HG03558 (cell line): ENCODE data around the gene MDK.
A peak's percentile ranks its signal among the peaks of the same experiment; 100 is the strongest.

Source experiments
- ATAC-seq: cut with Tn5 transposase; IDR thresholded peaks from one replicate; pipeline ENCODE4 v1.9.1; 2021; ENCODE audit warnings: moderate number of reproducible peaks; ENCODE audit not compliant: unreplicated experiment; ENCODE audit errors: extremely low read depth

The MDK gene

GRCh38 chr11:46381048-46381818 is at the start of gene MDK:
Gene MDK, plus strand, starts transcription at chr11:46381669. Its CDS starts 389 bp downstream, at chr11:46382058.
- no peak for ATAC-seq

- ATAC-seq = no peak
Measured at GRCh38 chr11:46332093-46332567, 49.3 kb upstream of the MDK start.

GRCh38 chr11:46332568-46333393 is 48.7 kb upstream of the MDK start:
- no peak for ATAC-seq

- ATAC-seq = no peak
Measured at GRCh38 chr11:46333394-46333947, 48.0 kb upstream of the MDK start.

GRCh38 chr11:46334211-46334610 is 47.3 kb upstream of the MDK start:
- ATAC-seq = no peak

GRCh38 chr11:46335271-46335670 is 46.2 kb upstream of the MDK start:
- no peak for ATAC-seq

GRCh38 chr11:46335890-46336562 is 45.4 kb upstream of the MDK start:
- ATAC-seq = no peak

- ATAC-seq = no peak
Measured at GRCh38 chr11:46336563-46337180, 44.8 kb upstream of the MDK start.

- no peak for ATAC-seq
Measured at GRCh38 chr11:46337626-46338345, 43.7 kb upstream of the MDK start.

GRCh38 chr11:46338636-46338987 is 42.9 kb upstream of the MDK start:
- no peak for ATAC-seq

- ATAC-seq = no peak
Measured at GRCh38 chr11:46338988-46339666, 42.3 kb upstream of the MDK start.

GRCh38 chr11:46339816-46340215 is 41.7 kb upstream of the MDK start:
- ATAC-seq = no peak

- ATAC-seq = no peak
Measured at GRCh38 chr11:46341454-46341853, 40.0 kb upstream of the MDK start.

GRCh38 chr11:46342239-46342638 is 39.2 kb upstream of the MDK start:
- ATAC-seq = no peak

GRCh38 chr11:46343520-46343919 is 37.9 kb upstream of the MDK start:
- ATAC-seq = no peak

- no peak for ATAC-seq
Measured at GRCh38 chr11:46345131-46345597, 36.3 kb upstream of the MDK start.

GRCh38 chr11:46345881-46346484 is 35.5 kb upstream of the MDK start:
- ATAC-seq = no peak

GRCh38 chr11:46346886-46347636 is 34.4 kb upstream of the MDK start, which contains the start of gene DGKZ:
Gene DGKZ, plus strand, starts transcription at chr11:46347463. Its CDS starts 197 bp downstream, at chr11:46347660.
- ATAC-seq = peak; percentile 41
